PC-9 (cell line): ENCODE results near the gene SIK3. TPM values are rescaled to one million over a fixed set of nuclear protein-coding genes. Genes with fewer than 3 reads are reported as not detected.

Experiments used
- BruUV-seq: library from RNA; stranded (reverse); fragments of 400-500 nt; replicated peaks from 2 replicates; lab custom pipeline; 2021; lab: Mats Ljungman, UMichigan
- CTCF ChIA-PET: fragments of 300-600 bp; sonication (Branson Sonifier 250); formaldehyde crosslinking; loops from one replicate; lab custom pipeline; 2022; ENCODE audit warnings: antibody characterized with exemption; lab: Charles Lee
- POLR2A ChIA-PET: fragments of 300-600 bp; sonication (Branson Sonifier 250); formaldehyde crosslinking; loops from one replicate; lab custom pipeline; 2022; ENCODE audit warnings: antibody characterized with exemption; ENCODE audit not compliant: unreplicated experiment; lab: Charles Lee
- DNase-seq, 2 experiments: peaks; one replicate each; pipeline versions ENCODE4 v3.0.0 to v3.0.0-alpha.2; 2015 to 2022; ENCODE audit warnings: mixed read lengths in 1 of 2
- H2AFZ ChIP-seq: fragments of 200-600 bp; sonication (generic); 2 replicates; pipeline ENCODE4 v1.8.1; 2017; ENCODE audit warnings: antibody characterized with exemption
- H3F3A ChIP-seq: fragments of 200-600 bp; sonication (generic); 2 replicates; pipeline ENCODE4 v1.8.1; 2017; ENCODE audit warnings: antibody characterized with exemption, mild to moderate bottlenecking, low read depth; ENCODE audit not compliant: insufficient read depth
- H3K27ac ChIP-seq: fragments of 200-600 bp; sonication (generic); 2 replicates; pipeline ENCODE4 v1.6.1; 2016; ENCODE audit warnings: mixed run types
- H3K27me3 ChIP-seq: fragments of 200-600 bp; sonication (generic); 2 replicates; pipeline ENCODE4 v1.6.1; 2016; ENCODE audit warnings: low read depth, mixed run types; ENCODE audit not compliant: insufficient read depth
- H3K36me3 ChIP-seq: fragments of 200-600 bp; sonication (generic); 2 replicates; pipeline ENCODE4 v1.6.1; 2016; ENCODE audit warnings: low read depth, mixed run types
- H3K4me1 ChIP-seq: fragments of 200-600 bp; sonication (generic); replicated peaks from 2 replicates; pipeline ENCODE4 v1.6.1; 2016; ENCODE audit warnings: mixed run types; ENCODE audit not compliant: insufficient read depth
- H3K4me2 ChIP-seq: fragments of 200-600 bp; sonication (generic); 2 replicates; pipeline ENCODE4 v1.6.1; 2017; ENCODE audit warnings: mixed run types
- H3K4me3 ChIP-seq: fragments of 200-600 bp; sonication (generic); 2 replicates; pipeline ENCODE4 v1.6.1; 2016; ENCODE audit warnings: mixed run types
- H3K79me2 ChIP-seq: fragments of 200-600 bp; sonication (generic); 2 replicates; pipeline ENCODE4 v1.6.1; 2017; ENCODE audit warnings: low read depth, mixed run types
- H3K9me2 ChIP-seq: fragments of 200-600 bp; sonication (generic); 2 replicates; pipeline ENCODE4 v1.8.1; 2017; ENCODE audit warnings: mild to moderate bottlenecking; ENCODE audit not compliant: insufficient read depth
- H3K9me3 ChIP-seq: fragments of 200-600 bp; sonication (generic); 2 replicates; pipeline ENCODE4 v1.8.1; 2016; ENCODE audit warnings: low read depth; ENCODE audit not compliant: insufficient read depth
- H4K20me1 ChIP-seq: fragments of 200-600 bp; sonication (generic); 2 replicates; pipeline ENCODE4 v1.8.1; 2017; ENCODE audit not compliant: insufficient read depth
- EZH2 ChIP-seq: fragments of 200-600 bp; sonication (generic); IDR thresholded peaks from 2 replicates; pipeline ENCODE4 v1.8.0; 2017; ENCODE audit warnings: antibody characterized with exemption, low read depth
- intact Hi-C: fragments of 100-400 bp; cut with micrococcal nuclease; formaldehyde crosslinking; loops from one replicate; pipeline ENCODE4 v1.10.0; 2022; ENCODE audit not compliant: unreplicated experiment
- total RNA-seq: library from RNA; stranded (reverse); gene quantifications from 2 replicates; pipeline ENCODE4 v1.2.3, GENCODE V29; 2021
- TF ChIP-seq, protein P1 (sequence below): fragments of 200-600 bp; sonication (generic); conservative IDR thresholded peaks from 2 replicates; pipeline ENCODE4 v1.6.1; 2017; ENCODE audit warnings: mixed run types, antibody characterized with exemption, mild to moderate bottlenecking, moderate library complexity

SIK3 gene
- total RNA-seq, 1 experiment from 2014 or later: 30.2 TPM

DNA sequence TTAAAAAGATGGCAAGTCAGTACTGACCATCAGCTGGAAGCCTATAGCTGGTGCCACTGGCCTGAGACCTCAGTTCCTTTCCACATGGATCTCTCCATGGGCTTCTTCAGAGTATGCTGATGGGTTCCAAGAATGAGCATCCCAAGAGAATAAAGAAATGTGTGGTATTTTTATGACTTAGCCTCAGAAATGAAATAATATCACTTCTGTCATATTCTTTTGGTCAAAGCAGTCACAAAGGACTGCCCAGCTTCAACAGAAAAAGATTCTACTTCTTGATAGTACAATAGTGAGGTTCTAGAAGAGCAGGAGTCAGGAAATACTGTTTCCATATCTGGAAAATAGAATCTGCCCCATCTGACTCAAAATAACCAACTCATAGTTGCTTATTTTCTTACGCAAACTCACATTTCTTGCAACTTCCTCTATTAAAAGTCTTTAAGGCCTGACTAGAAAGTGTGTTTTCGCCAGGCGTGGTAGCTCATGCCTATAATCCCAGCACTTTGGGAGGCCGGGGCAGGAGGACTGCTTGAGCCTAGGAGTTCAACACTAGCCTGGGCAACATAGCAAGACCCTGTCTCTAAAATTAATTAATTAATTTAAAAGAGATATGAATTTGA lies 116.9 kb downstream of the SIK3 start:
- POLR2A ChIA-PET: no interaction called here
- intact Hi-C loops: loop anchor here (10.0 kb wide), 1 partner anchor 113 kb away; the partner anchor contains the start of gene SIK3
- CTCF ChIA-PET: no interaction called here

DNA sequence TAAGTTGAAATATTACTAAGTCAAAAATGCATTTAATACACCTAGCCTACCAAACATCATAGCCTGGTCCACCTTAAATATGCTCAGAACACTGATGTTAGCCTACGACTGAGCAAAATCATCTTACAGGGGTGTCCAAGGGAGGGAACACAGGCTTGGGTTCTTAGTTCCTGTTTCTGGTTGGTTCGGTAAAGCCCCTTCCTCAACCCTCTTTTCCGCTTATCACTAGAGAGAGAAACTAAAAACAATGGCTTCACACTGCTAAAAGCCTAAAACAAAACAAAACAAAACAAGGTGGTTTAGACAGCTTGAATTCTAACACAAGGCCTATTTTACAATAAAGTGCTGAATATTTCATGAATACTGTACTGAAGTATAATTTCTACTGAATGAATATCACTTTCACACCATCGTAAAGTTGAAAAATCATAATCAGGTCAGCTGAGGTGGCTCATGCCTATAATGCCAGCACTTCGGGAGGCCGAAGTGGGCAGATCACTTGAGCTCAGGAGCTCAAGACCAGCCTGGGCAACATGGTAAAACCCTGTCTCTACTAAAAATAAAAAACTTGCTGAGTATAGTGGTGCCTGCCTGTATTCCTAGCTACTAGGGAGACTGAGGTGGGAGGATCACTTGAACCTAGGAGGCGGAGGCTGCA lies 118.0 kb downstream of the SIK3 start:
- Histone ChIP-seq H3K27me3 (no peaks in the 10 kb centered on the region), H3K4me3 (no peak overlapping the region), H3F3A (peaks cover 12% of the 10 kb centered on the region), H3K79me2 (peaks cover 32% of the 10 kb centered on the region), H3K27ac (no peak overlapping the region), H4K20me1 (peaks cover 8% of the 10 kb centered on the region; the same call in 1 of the 2 replicates), H3K36me3 (no peaks in the 10 kb centered on the region; the same call in 1 of the 2 replicates), H3K4me1 (peaks cover 14% of the 10 kb centered on the region), H3K4me2 (no peak overlapping the region), H3K9me2 (no peaks in the 10 kb centered on the region), H2AFZ (no peak overlapping the region), H3K9me3 (no peaks in the 10 kb centered on the region)
- no TSS peak for BruUV-seq
- ChIA-PET CTCF (no interaction called here), POLR2A (interaction anchor here (0.5 kb wide), 1 partner anchor 91 kb away, joined by 5 read pairs; no protein-coding TSS in a partner anchor)
- intact Hi-C loops: loop anchor here (10.0 kb wide), 1 partner anchor 115 kb away; the partner anchor contains the start of gene SIK3
- no peak for TF ChIP-seq EZH2
- TF ChIP-seq, protein P1, sequence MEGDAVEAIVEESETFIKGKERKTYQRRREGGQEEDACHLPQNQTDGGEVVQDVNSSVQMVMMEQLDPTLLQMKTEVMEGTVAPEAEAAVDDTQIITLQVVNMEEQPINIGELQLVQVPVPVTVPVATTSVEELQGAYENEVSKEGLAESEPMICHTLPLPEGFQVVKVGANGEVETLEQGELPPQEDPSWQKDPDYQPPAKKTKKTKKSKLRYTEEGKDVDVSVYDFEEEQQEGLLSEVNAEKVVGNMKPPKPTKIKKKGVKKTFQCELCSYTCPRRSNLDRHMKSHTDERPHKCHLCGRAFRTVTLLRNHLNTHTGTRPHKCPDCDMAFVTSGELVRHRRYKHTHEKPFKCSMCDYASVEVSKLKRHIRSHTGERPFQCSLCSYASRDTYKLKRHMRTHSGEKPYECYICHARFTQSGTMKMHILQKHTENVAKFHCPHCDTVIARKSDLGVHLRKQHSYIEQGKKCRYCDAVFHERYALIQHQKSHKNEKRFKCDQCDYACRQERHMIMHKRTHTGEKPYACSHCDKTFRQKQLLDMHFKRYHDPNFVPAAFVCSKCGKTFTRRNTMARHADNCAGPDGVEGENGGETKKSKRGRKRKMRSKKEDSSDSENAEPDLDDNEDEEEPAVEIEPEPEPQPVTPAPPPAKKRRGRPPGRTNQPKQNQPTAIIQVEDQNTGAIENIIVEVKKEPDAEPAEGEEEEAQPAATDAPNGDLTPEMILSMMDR: no peak
- peak in 1 of 2 experiments; percentile 21 for DNase-seq

More for the DNA sequence above, 116.9 kb downstream of the SIK3 start:
- Histone ChIP-seq H3K4me2 (no peak overlapping the region), H3K27me3 (no peaks in the 10 kb centered on the region), H3K4me3 (no peak overlapping the region), H4K20me1 (peaks cover 8% of the 10 kb centered on the region; the same call in 1 of the 2 replicates), H3K27ac (no peak overlapping the region), H3K4me1 (peaks cover 25% of the 10 kb centered on the region), H2AFZ (no peak overlapping the region), H3K9me3 (no peaks in the 10 kb centered on the region), H3K36me3 (no peaks in the 10 kb centered on the region; the same call in 1 of the 2 replicates), H3K9me2 (no peaks in the 10 kb centered on the region), H3K79me2 (peaks cover 41% of the 10 kb centered on the region), H3F3A (peaks cover 24% of the 10 kb centered on the region)
- TF ChIP-seq, protein P1: no peak
- no peak for TF ChIP-seq EZH2
- BruUV-seq: no TSS peak
- DNase-seq: no peak

DNA sequence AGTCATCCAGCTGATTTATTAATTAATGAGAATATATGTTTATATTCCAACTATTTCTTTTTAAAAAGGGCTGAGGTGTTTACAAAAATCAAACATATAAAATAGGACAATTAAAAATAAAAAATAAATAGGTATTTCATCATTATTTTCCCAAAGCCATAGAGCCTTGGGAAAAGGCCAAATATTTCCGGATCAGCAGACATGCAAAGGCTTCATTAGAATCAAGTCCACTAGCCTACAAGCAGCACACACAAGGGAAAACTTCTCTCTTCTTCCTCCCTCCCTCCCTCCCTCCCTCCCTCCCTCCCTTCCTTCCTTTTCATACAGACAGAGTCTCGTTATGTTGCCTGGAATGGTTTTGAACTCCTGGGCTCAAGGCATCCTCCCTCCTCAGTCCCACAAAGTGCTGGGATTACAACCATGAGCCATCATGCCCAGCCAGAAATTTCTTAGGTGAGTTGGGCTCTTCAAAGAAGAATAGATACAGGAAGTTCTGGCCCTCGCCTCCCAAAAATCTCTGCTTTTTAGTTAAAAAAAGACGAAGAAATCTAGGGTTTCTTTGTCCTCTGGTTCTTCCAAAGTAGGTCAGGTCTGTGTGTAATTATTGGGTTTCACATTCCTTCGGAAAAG lies 121.2 kb downstream of the SIK3 start:
- Histone ChIP-seq H3K9me2 (no peaks in the 10 kb centered on the region), H3K27me3 (no peaks in the 10 kb centered on the region), H3K36me3 (no peaks in the 10 kb centered on the region; the same call in 1 of the 2 replicates), H3K4me3 (no peak overlapping the region), H3K4me2 (no peak overlapping the region), H3F3A (no peaks in the 10 kb centered on the region; the same call in none of the 2 replicates), H3K79me2 (peaks cover 10% of the 10 kb centered on the region), H3K4me1 (no peaks in the 10 kb centered on the region), H2AFZ (no peak overlapping the region), H3K9me3 (no peaks in the 10 kb centered on the region), H3K27ac (no peak overlapping the region), H4K20me1 (peaks cover 8% of the 10 kb centered on the region; the same call in 1 of the 2 replicates)
- ChIA-PET CTCF (no interaction called here), POLR2A (no interaction called here)
- TF ChIP-seq, protein P1: no peak
- no peak for TF ChIP-seq EZH2
- no TSS peak for BruUV-seq
- intact Hi-C loops: no loop called here
- no peak for DNase-seq
